Measurements from ENCODE around the gene STAU1. TPM values are rescaled to one million over a fixed set of nuclear protein-coding genes. Genes with fewer than 3 reads are reported as not detected.

The STAU1 gene, protein sequence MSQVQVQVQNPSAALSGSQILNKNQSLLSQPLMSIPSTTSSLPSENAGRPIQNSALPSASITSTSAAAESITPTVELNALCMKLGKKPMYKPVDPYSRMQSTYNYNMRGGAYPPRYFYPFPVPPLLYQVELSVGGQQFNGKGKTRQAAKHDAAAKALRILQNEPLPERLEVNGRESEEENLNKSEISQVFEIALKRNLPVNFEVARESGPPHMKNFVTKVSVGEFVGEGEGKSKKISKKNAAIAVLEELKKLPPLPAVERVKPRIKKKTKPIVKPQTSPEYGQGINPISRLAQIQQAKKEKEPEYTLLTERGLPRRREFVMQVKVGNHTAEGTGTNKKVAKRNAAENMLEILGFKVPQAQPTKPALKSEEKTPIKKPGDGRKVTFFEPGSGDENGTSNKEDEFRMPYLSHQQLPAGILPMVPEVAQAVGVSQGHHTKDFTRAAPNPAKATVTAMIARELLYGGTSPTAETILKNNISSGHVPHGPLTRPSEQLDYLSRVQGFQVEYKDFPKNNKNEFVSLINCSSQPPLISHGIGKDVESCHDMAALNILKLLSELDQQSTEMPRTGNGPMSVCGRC
- 50.8 to 68.5 TPM (median 62.3 TPM) in 5 replicates for total RNA-seq (2022; extraction: Qiagen RNA extraction; ENCODE audit: low read depth)

DNA sequence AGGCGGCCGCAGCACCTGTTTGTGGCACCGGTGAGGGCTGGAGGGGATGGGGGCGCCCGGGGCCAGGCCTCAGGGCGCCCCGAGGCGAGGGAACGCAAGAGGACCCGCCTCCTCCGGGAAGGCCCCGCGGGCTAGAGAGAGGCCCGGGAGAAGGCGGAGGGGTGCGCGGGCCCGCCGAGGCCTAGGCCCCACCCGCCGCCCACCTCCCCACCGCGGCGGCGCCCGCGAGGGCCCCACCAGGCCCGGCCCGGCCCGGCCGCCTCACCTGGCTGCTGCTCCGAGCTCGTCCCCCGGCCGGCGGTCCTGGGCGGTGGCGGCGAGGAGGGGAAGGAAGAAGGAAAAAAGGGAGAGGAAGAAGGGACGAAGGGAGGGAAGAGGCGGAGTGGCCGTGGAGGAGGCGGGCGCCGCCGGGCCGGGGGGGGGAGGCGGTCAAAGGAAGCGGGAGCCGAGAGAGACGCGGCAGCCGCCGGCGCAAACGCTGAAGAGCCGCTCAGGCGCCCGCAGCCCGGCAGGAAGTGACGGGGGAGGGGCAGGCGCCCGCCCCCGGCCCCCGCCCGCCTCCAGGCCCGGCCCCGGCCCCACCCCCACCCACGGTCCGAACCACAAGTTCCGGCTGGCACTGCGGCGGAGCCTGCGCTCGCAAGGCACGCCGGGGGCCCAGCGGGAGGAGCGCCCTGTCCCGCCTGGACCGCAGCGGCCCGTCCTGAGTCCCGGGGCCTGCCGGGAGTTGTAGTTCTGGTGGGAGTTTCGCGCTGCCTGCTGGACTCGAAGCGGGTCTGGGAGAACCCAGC is at the start of gene STAU1:
STAU1 (minus strand) TSS at position 484 of the 791 bp plus-strand sequence. CDS start 22,133 bp downstream, outside the sequence.

GRCh38 chr20:49219091-49219923 is 31.2 kb upstream of the STAU1 start, which contains the start of gene DDX27:
Gene DDX27 (plus strand): TSS chr20:49219416. CDS start chr20:49219449, 33 bp downstream.

Other genes starting within 250 kb of the STAU1 start
- gene CSE1L, start 142.0 kb downstream of the STAU1 start, total RNA-seq (2022; extraction: Qiagen RNA extraction; ENCODE audit: low read depth), result 61.1 to 104 TPM (median 99.8 TPM) in 5 replicates
- gene DDX27, start 31.1 kb upstream of the STAU1 start, total RNA-seq (2022; extraction: Qiagen RNA extraction; ENCODE audit: low read depth), result 61.1 to 67.9 TPM (median 63.3 TPM) in 5 replicates
- 23.1 to 27.0 TPM (median 24.7 TPM) in 5 replicates for gene ZNFX1, start 89.7 kb upstream of the STAU1 start, total RNA-seq (2022; extraction: Qiagen RNA extraction; ENCODE audit: low read depth)

Data from A549 treated with RU486 at 1 μM for 4 hours (cell line).